ENCODE data around the gene BMP6.

Gene BMP6

DNA sequence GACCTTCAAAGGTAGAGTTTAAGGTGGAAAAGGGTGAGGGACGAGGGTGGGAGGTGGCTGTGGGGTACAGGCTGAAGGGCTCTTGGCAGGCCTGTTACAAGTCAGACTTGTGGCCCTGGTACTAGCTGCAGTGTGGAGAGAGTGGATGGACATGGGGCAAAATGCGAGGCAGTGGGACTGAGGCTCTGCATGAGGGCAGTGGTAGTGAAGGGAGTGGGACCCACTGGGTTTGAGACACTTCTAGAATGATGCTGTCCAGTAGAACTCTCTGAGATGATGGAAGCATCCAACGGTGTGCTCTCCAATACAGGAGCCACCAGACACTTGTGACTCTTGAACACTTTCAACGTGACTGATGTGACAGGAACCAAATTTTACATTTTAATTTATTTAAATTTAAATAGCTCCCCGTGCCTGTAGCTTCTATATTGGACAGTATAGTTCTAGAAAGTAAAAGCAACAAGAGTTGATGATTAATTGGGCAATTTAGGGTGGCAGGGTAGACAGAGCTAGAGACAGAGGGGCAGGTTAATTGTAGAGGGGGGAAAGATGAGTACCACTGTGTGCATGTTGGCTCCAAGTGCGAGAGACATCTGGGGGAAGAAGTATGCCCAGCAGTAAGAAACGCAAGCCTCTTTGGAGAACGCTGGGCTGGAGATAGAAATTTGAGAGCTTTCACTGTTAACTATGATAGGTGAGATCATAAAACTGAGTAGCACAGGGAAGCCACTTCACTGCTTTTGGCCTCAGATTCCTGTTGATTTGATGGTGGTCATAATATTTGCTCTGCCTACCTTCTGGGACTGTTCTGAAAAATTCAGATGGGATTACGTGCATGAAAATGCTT lies 107.2 kb downstream of the BMP6 start:
- no peak for DNase-seq (ENCODE audit: low spot score in 2 of 2)
- Mint-ChIP-seq H3K4me1 (no peaks in the 10 kb centered on the region), H3K27ac (ENCODE audit: low read depth) (no peak overlapping the region), H3K4me3 (no peak overlapping the region), H3K27me3 (peaks cover 42% of the 10 kb centered on the region), H3K9me3 (no peaks in the 10 kb centered on the region), H3K36me3 (ENCODE audit: insufficient read depth) (no peaks in the 10 kb centered on the region)
- no peak for ATAC-seq (replicated peaks; ENCODE audit: extremely low read depth, poor library complexity, severe bottlenecking)

DNA sequence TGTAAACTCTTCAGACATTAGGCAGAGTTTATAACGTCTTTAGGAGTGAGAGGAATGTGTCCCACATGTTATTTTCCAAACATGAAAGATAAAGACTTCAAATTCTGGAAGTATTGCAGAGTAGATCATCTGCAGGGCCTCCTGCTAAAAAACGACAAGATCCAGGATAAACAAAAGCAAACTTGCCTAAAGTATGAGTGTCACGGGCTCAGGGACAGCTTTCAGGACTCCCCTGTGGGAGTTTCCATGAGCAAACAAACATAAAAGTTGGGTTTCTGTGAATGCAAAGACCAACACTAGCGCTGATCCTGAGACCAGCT lies 107.8 kb downstream of the BMP6 start:
- Mint-ChIP-seq H3K36me3 (ENCODE audit: insufficient read depth) (no peaks in the 10 kb centered on the region), H3K4me1 (no peaks in the 10 kb centered on the region), H3K27me3 (peaks cover 42% of the 10 kb centered on the region), H3K27ac (ENCODE audit: low read depth) (no peak overlapping the region), H3K4me3 (no peak overlapping the region), H3K9me3 (no peaks in the 10 kb centered on the region)
- ATAC-seq (replicated peaks; ENCODE audit: extremely low read depth, poor library complexity, severe bottlenecking) (no peak), DNase-seq (ENCODE audit: low spot score in 2 of 2) (no peak)

DNA sequence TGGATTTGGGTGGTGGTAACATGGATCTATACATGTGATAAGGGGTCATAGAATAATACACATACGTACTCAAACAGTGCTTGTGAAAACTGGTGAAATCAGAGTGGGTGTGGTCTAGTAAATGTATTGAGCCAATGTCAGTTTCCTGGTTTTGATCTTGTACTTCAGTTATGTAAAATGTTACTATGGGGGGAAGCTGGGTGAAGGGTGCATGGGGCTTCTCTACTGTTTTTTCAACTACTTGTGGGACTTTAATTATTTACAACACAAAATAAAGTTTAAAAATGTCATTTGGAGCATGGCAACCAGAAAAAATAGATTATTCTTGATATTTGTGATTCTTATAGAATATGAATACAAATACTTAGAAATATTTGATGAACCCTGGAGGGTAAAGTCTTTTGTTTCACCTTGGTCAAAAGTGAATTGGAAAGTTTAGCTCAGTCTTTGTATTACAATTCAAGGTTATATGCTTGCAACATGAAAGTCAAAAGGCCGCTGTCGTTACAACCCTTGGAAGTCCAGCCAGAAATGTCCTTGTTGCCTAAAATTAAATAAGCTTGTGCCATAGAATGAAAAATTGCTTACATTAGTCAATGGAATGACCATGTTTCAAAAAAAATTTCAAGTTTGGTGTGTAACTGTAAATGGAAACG lies 110.6 kb downstream of the BMP6 start:
- Mint-ChIP-seq H3K27ac (ENCODE audit: low read depth) (no peak overlapping the region), H3K36me3 (ENCODE audit: insufficient read depth) (no peaks in the 10 kb centered on the region), H3K4me1 (no peaks in the 10 kb centered on the region), H3K9me3 (no peaks in the 10 kb centered on the region), H3K27me3 (peaks cover 29% of the 10 kb centered on the region), H3K4me3 (no peak overlapping the region)
- DNase-seq (ENCODE audit: low spot score in 2 of 2): no peak
- ATAC-seq (replicated peaks; ENCODE audit: extremely low read depth, poor library complexity, severe bottlenecking): no peak

DNA sequence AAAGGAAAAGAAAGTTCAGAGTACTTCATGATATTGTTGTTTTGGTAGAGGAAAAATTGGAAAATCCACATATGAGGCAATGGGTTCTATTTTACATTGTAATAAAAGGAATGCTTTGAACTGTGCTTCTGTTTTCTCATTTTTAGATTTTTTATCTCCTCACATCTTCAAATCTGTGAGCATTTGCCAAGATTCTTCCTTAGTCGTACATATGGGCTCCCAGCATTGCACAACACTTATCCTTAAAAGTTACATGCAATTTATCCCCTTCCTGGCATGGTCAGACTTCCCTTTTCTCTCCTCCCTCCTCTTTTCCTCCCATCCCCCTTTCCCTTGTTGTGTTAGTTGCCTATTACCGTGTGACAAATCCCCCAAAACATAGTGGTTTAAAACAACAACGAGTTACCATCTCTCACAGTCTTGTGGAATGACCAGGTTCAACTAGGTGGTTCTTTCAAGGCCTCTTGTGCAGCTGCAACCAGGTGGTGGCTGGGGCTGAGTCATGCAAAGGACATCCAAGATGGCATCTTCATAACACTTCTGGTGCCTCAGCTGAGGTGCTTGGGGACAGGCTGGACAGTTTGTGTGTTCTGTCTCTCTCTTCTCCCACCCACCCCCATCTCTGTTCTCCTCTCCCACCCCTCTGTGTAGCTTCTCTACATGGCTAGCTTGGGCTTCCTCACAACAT lies 116.0 kb downstream of the BMP6 start:
- DNase-seq (ENCODE audit: low spot score in 2 of 2): no peak
- Mint-ChIP-seq H3K27ac (ENCODE audit: low read depth) (no peak overlapping the region), H3K9me3 (no peaks in the 10 kb centered on the region), H3K4me1 (no peaks in the 10 kb centered on the region), H3K4me3 (no peak overlapping the region), H3K27me3 (peaks cover 25% of the 10 kb centered on the region), H3K36me3 (ENCODE audit: insufficient read depth) (no peaks in the 10 kb centered on the region)
- ATAC-seq (replicated peaks; ENCODE audit: extremely low read depth, poor library complexity, severe bottlenecking): no peak

DNA sequence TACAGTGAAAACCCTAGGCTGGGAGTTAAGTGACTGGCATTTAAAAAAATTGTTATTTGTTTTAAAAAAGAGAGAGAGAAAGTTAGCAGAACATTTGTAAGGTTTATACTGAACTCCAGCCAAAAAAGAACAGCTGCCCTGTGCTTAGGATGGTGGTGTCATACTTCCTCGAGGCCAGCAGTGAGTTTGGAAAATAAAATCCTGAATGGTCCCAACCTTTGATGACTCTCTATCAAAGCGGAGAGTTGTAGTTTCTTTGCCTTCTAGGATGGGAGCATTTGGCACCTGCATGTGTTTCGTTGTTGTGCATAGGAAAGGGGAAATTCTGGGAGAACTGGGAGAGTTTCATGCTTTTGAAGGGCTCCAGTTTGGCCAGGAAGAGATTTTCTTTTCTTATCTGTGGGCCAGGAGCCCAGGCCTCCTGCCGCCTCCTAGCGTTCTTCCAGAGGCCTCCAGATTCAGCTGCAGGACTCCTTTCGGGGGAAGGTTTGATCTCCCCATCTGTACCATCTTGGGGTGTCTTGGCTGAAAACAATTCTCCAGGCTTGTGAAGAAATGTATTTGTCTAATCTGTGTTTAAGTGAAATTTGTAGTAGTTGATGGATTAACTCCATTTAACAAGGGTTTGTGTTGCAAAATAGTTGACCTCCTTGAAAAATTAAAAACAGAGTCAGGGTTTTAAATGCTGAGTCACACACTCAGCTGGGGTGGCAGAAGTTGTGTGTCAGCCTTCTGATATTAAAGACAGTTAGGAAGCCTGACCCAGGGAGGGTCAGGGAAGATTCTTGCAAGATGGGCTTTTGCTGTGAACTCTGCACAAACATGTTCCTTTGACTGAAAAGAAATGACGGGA lies 121.3 kb downstream of the BMP6 start:
- Mint-ChIP-seq H3K27ac (ENCODE audit: low read depth) (no peak overlapping the region), H3K9me3 (no peaks in the 10 kb centered on the region), H3K36me3 (ENCODE audit: insufficient read depth) (no peaks in the 10 kb centered on the region), H3K4me1 (no peaks in the 10 kb centered on the region), H3K27me3 (peaks cover 34% of the 10 kb centered on the region), H3K4me3 (no peak overlapping the region)
- DNase-seq (ENCODE audit: low spot score in 2 of 2) (no peak), ATAC-seq (replicated peaks; ENCODE audit: extremely low read depth, poor library complexity, severe bottlenecking) (no peak)

DNA sequence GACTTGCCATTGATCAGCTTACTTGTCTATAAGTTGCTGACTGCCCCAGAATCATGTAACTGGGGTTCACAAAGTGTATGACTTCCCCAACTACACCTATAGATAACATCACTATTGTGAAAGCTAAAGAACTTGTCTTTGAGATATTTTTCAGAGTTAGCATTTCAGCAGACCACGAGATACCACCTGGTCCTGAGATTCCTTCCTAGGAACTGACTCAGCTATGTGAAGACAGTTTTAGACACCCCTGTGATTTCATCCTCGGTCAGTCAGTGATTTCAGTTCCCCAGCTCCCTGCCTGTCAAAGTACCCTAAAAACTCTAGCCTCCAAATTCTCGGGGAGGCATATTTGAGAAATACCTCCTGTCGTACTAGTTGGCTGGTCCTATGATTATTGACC lies 122.3 kb downstream of the BMP6 start:
- DNase-seq (ENCODE audit: low spot score in 2 of 2) (no peak), ATAC-seq (replicated peaks; ENCODE audit: extremely low read depth, poor library complexity, severe bottlenecking) (no peak)
- Mint-ChIP-seq H3K27me3 (peaks cover 34% of the 10 kb centered on the region), H3K4me3 (no peak overlapping the region), H3K36me3 (ENCODE audit: insufficient read depth) (no peaks in the 10 kb centered on the region), H3K27ac (ENCODE audit: low read depth) (no peak overlapping the region), H3K9me3 (no peaks in the 10 kb centered on the region), H3K4me1 (no peaks in the 10 kb centered on the region)

DNA sequence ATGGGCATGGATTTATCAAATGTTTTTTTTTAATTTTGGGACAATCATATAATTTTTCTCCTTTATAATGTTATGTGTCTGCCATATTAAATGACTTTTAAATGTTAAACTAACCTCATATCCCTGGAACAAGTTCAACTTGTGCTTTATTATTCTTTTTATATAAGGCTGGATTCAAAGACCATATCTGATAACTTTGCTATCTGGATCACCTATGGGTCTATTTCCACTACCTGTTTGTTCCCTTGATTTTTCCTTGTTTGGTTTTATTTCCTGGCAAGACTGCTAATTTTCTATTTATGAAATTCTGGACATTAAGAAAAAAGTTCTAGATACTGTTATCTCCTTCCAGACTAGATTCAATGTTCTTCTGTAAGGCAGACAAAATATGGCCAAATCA lies 125.9 kb downstream of the BMP6 start:
- DNase-seq (ENCODE audit: low spot score in 2 of 2) (no peak), ATAC-seq (replicated peaks; ENCODE audit: extremely low read depth, poor library complexity, severe bottlenecking) (no peak)
- Mint-ChIP-seq H3K36me3 (ENCODE audit: insufficient read depth) (no peaks in the 10 kb centered on the region), H3K4me3 (no peak overlapping the region), H3K27me3 (peaks cover 10% of the 10 kb centered on the region), H3K27ac (ENCODE audit: low read depth) (no peak overlapping the region), H3K4me1 (no peaks in the 10 kb centered on the region), H3K9me3 (no peaks in the 10 kb centered on the region)

DNA sequence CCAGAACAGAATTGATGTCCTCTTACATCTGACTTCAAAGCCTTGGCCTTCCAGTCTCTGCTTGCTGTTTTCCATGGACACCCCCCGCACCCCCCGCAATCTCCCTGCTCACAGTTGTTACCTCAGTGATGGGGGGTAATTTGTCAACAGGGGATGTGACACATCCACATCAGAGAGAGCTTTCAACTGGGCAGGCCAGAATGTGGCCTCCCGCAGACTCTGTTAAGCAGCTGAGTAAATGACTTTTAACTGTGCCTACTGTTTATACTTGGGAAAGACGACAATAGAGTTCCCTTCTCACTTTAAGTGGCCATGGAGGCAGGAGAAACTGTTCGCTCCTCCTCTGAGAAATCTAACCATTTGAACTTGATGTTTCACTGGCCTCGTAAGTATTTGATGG lies 133.7 kb downstream of the BMP6 start:
- H3K36me3 Mint-ChIP-seq (ENCODE audit: insufficient read depth): peaks cover 2% of the 10 kb centered on the region
- peaks cover 39% of the 10 kb centered on the region for H3K27me3 Mint-ChIP-seq
- H3K4me1 Mint-ChIP-seq: no peaks in the 10 kb centered on the region
- H3K4me3 Mint-ChIP-seq: no peak overlapping the region
- no peaks in the 10 kb centered on the region for H3K9me3 Mint-ChIP-seq
- DNase-seq (ENCODE audit: low spot score in 2 of 2) (no peak), ATAC-seq (replicated peaks; ENCODE audit: extremely low read depth, poor library complexity, severe bottlenecking) (no peak)
- H3K27ac Mint-ChIP-seq (ENCODE audit: low read depth): no peak overlapping the region

DNA sequence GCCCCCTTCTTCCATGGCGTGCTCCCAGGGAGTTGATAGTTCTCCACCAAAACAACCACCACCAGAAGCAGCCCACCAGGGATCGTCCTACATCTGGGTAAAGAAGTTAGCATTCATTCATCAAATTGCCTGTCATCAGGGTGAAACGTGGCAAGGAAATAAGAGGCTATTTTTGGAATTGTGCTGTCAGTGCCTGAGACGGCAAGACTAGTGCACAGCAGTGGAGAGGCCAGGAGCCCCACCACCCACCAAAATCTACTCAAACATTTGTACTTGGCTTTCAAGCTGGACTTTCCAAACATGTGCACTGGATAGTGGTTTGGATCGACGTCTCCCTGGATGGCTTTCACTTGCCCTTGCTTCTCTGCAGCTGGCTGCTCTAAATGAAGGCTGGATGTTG lies 139.9 kb downstream of the BMP6 start:
- DNase-seq (ENCODE audit: low spot score in 2 of 2): no peak

DNA sequence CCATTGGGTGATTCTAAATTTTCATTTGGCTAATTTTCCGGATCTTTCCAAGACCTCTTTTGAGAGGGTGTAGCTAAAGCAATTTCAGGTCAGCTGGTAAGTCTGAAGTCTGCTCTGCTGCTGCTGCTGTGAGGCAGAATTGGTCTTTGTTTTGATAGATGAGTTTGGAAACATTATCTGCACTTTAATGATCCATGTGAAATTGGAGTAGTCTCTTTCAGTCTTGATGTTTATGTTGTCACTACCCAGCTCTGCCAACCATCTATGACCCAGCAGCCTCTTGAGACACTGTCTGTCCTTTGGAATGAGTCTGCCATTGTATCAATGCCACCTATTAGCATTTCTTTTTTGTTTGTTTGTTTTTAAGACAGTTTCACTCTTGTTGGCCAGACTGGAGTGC lies 140.6 kb downstream of the BMP6 start:
- Mint-ChIP-seq H3K4me3 (no peak overlapping the region), H3K36me3 (ENCODE audit: insufficient read depth) (peaks cover 2% of the 10 kb centered on the region), H3K4me1 (no peaks in the 10 kb centered on the region), H3K27ac (ENCODE audit: low read depth) (no peak overlapping the region), H3K9me3 (no peaks in the 10 kb centered on the region), H3K27me3 (peaks cover 59% of the 10 kb centered on the region)
- no peak for DNase-seq (ENCODE audit: low spot score in 2 of 2)
- ATAC-seq (replicated peaks; ENCODE audit: extremely low read depth, poor library complexity, severe bottlenecking): no peak

More for the DNA sequence above, 139.9 kb downstream of the BMP6 start:
- H3K4me1 Mint-ChIP-seq: no peaks in the 10 kb centered on the region
- no peak overlapping the region for H3K4me3 Mint-ChIP-seq
- no peak for ATAC-seq (replicated peaks; ENCODE audit: extremely low read depth, poor library complexity, severe bottlenecking)
- peaks cover 59% of the 10 kb centered on the region for H3K27me3 Mint-ChIP-seq
- H3K27ac Mint-ChIP-seq (ENCODE audit: low read depth): no peak overlapping the region
- H3K9me3 Mint-ChIP-seq: no peaks in the 10 kb centered on the region
- H3K36me3 Mint-ChIP-seq (ENCODE audit: insufficient read depth): peaks cover 2% of the 10 kb centered on the region

DNA sequence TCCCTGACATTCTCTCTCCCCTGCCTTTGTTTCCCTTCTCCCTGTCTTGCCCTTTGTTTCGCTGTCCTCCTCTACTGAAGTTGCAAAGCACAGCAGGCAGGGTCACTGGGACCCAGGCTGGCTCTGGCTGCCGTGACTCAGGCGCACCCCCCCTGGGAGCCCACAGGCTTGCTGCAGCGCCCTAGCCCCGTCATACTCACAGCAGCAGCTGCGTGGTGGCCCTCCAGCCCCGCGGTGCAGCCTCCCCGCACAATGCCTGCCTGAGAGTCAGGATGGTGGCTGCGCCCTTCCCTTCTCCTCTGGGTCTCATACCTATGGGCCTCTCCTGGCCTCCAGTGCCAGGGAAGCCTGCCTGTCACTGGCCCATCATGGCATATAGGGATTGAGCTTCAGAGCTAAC lies 143.0 kb downstream of the BMP6 start:
- DNase-seq (ENCODE audit: low spot score in 2 of 2): no peak
- ATAC-seq (replicated peaks; ENCODE audit: extremely low read depth, poor library complexity, severe bottlenecking): no peak
- no peak overlapping the region for H3K4me3 Mint-ChIP-seq
- no peaks in the 10 kb centered on the region for H3K4me1 Mint-ChIP-seq
- H3K36me3 Mint-ChIP-seq (ENCODE audit: insufficient read depth): no peaks in the 10 kb centered on the region
- no peak overlapping the region for H3K27ac Mint-ChIP-seq (ENCODE audit: low read depth)
- no peaks in the 10 kb centered on the region for H3K9me3 Mint-ChIP-seq
- peaks cover 42% of the 10 kb centered on the region for H3K27me3 Mint-ChIP-seq

DNA sequence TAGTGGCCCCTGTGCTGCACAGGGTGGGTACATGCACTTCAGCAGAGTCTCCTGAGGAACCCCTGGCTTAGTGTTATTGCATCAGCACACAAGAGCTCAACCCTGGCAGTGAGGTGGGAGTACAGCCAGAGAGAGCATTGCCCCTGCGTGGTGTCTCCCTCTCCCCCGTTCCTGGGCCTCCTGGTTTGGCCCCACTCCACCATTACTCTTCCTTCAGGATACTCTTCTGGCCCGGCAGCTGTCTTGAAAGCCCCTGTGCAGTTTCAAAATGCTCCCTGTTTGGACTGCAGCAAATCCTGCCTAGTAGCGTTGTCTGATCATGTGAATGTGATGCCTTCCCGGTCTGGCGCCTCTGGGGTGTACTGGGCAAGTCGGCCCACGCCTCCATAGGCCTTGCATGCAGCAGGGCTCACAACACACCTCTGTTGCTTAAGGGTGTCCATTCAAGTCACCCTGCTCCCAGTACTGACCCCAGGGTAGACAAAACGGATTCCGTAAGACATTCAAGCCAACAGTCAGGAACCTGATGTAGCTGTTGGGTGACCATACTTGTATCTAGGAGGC lies 152.6 kb downstream of the BMP6 start:
- no peak overlapping the region for H3K27ac Mint-ChIP-seq (ENCODE audit: low read depth)
- ATAC-seq (replicated peaks; ENCODE audit: extremely low read depth, poor library complexity, severe bottlenecking) (no peak), DNase-seq (ENCODE audit: low spot score in 2 of 2) (no peak)
- no peaks in the 10 kb centered on the region for H3K9me3 Mint-ChIP-seq
- H3K4me3 Mint-ChIP-seq: no peak overlapping the region
- no peaks in the 10 kb centered on the region for H3K4me1 Mint-ChIP-seq
- H3K27me3 Mint-ChIP-seq: no peaks in the 10 kb centered on the region
- H3K36me3 Mint-ChIP-seq (ENCODE audit: insufficient read depth): peaks cover 11% of the 10 kb centered on the region

Data from central memory CD8-positive, alpha-beta T cell (primary cell).